Medulla oblongata (tissue), 1 donor: Measurements from ENCODE around the gene CACNA2D2.

Source experiments
- DNase-seq: peaks from one replicate; pipeline ENCODE4 v3.0.0-alpha.2; 2015; ENCODE audit errors: extremely low spot score

CACNA2D2 gene

DNA sequence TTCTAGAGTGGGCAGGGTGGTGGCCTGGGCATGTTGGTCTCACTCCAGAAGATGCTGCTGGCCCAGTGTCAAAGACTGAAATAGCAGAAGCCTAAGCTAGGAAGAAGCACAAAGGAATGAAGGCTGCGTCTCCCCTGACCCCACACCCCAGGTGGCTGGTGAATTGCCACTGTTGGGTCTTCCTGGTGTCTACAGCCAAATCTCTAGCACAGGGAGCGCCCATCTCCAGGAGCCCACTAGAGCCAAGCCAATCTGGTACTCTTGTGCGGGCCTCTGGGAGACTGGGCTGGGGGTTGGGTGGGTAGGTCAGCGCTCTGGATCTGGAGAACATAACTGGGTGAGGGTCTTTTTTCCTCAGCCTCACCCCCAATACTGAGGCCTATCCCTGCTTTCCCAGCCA, 176.3 kb downstream of the CACNA2D2 start:
- no peak for DNase-seq

DNA sequence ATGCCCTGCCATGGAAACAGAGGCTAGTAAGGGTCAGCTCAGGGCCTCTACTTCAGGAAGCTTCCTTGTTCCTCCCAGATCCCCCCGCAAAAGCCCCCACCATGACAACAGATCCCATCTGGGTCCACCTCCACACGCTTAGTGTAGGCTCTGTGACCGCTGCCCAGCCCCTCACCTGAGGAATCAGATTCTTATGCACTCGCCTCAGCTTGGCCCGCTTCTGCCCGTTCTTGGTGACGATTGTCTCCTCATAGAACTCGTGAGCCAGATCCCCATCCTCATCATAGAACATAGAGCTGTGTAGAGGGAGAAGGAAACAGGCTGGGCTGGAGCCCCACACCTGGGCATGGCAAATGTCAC, 177.3 kb downstream of the CACNA2D2 start:
- DNase-seq, result no peak

DNA sequence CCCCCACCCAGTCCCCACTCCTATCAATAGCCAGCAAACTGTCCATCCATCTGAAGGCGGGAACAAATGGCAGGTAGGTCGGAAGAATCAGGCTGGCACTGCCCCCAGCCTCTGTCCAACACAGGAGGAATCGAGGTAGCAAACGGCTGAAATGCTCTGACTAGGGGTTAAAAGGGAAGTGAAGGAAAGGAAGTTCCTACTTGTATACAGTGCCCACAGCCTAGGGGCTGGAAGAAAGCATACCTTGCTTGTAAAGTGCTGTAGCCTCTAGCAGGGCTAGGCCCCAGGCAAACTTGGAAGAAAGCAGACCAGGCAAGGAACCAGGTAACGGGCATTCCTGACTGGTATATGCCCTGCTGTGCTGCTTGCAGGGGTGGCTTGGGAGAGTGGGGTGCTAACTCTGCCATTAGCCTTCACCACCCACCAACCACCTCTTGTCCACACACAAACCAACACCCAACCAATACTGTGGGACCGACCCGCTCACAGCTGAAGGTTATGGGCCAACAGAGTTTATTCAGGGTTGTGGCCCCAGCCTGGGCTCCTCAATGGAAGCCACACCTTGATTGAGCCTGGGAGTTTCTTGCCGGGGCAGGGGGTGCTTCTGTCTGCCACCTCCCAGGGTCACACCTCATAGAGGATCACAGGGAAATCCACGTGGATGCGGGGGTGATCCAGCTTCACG, 177.8 kb downstream of the CACNA2D2 start:
- DNase-seq, result no peak

DNA sequence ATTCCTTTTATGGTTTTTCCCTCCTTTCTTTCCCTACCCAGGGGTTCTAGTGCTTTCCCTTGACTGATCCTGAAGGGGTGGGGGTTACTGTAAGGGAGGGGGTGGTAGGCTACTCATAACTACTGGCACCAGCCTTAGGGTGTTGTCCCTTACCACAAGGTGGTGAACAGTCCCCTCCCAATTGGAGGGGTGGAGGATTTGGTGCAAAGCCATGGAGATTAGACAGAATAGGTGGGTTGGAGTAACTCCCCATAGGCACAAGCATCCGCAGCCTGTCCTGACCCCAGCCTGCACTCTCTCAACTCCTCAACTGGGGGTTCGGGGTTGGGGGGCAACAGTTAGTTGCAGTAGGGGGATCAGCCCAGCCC, 178.3 kb downstream of the CACNA2D2 start:
- DNase-seq, result no peak

DNA sequence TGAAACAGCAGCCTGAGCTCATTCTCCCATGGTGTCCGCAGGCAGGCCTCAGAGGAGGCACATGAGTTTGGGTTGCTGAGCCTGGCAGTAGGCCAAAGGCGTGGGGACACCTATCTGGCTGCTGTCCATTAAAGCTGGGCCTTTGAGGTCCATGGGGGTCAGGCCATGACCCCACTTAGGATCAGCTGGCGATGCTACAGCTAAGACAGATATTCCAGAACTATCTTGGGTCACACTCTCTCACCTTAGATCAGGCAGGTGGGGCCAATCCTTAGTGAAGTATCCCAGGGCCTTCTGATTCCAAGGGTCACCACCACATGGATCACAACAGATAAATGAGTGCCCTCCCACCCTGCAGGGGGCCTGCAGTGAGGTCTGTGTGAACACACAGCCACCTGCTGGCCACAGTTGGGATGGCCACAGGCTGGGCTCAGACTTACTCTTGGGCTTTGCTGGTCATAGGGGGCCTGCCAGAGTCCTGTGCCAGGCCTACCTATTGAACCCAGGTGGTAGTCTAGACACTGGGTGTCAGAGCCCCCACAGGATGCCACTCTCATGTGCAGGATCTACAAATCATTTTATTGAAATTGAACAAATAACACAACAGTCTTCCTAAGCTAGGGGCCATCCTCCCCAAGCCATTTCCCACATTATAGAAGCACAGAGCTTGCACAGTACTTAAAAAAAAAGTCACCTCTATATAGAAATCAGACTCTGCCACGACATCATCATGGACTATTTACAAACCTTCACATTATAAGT, 178.9 kb downstream of the CACNA2D2 start:
- DNase-seq, result peak; percentile 81

DNA sequence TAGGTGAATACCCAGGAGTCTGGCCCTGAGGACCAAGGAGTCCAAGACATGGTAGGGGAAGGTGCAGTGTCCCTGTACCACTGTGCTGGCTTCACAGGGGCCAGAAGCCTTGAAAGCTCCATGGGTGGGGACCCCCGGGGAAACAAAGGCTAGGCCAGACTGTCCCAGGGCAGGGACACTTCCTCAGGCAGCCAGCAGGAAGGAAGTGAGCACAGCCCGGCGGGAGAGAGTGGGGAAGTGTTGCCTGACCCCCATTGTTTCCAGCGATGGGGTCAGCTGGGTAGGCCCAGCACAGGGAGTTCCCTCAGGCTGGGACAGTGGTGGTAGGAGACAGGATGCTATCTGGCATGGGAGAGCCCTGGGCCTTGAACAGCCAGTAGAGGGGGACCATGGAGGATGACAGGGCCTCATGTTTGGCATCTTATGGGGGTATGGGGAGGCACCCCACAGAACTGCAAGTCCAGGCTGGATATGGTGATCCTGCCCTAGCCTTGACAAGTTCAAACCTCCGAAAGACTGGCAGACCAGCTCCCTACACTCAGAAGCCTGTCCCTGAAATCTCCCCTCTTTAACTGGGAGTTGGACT, 179.7 kb downstream of the CACNA2D2 start:
- no peak for DNase-seq

DNA sequence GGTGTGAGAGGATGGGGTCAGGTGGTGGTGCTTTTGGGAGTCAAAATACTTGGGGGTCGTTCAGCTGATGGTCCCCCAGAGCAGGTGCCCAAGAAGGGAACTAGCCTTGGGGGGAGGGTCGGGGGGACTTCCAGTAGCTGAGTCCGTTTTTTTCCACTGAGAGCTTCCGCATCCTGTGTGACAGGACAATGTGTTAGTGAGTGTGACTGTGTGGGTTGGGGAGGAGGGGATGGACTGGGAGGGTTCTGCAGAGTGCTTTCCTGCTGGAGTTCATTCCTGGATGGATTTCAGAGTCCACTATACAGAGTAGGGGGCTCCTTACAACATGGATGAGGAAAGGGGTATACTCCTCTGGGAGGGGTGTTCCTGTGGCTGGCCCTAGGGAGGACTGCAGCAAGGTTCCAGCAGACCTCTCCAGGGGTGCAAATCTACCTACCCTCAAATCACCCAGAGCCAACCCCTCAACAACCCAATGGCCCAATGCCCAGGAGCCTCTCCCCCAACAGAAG, 180.3 kb downstream of the CACNA2D2 start:
- DNase-seq, result no peak

DNA sequence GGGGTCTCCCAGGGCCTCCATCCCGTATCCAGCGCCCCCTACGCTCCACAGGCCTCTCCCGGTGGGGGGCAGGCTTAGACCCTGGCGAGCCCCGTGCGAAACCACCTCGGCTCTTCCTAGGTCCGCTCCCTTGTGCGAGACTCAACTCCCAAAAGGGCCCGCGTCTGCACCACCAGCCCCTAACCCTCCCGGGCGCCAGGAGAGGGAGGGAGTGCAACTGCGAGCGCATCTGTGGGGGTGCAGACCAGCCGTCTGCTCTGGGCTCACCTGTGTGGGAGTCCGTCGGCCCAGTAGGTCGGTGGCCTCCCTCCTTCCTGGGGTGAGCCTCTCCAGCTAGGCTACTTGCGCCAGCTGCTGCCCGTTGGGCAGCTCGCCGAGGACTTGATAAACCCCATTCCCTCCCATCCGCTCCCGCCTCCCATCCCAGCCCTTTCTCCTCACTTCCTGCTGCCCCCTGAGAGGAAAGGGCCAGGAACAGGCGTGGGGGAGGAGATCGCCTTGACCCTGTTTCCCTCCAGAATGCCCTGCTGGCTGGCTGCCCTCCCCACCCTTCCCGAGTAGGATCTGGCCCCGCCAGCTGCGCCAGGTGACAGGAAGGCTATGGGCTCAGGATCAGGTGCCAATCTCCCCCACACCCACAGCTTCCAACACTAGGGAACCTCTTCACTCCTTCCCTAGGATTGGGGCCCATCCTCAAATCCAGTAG, 180.9 kb downstream of the CACNA2D2 start, which contains the start of gene HYAL2:
TSS of gene HYAL2 (minus strand) at position 360 of the 706 bp plus-strand sequence. CDS start 2,256 bp downstream, outside the sequence.
- DNase-seq, result no peak

DNA sequence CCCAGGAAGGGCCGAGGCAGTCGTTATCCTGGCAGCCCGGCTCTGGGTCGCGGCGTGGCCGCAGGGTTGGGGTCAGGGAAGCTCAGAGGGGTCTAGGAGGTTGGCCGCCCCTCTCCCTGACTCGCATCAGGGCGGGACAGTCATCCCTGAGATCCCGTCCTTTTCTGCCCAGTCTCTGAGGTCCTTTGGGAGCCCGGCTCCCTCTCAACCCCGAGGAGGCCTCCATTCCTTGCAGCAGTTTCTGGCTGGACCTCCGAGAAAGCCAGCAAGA, 181.4 kb downstream of the CACNA2D2 start:
- no peak for DNase-seq

DNA sequence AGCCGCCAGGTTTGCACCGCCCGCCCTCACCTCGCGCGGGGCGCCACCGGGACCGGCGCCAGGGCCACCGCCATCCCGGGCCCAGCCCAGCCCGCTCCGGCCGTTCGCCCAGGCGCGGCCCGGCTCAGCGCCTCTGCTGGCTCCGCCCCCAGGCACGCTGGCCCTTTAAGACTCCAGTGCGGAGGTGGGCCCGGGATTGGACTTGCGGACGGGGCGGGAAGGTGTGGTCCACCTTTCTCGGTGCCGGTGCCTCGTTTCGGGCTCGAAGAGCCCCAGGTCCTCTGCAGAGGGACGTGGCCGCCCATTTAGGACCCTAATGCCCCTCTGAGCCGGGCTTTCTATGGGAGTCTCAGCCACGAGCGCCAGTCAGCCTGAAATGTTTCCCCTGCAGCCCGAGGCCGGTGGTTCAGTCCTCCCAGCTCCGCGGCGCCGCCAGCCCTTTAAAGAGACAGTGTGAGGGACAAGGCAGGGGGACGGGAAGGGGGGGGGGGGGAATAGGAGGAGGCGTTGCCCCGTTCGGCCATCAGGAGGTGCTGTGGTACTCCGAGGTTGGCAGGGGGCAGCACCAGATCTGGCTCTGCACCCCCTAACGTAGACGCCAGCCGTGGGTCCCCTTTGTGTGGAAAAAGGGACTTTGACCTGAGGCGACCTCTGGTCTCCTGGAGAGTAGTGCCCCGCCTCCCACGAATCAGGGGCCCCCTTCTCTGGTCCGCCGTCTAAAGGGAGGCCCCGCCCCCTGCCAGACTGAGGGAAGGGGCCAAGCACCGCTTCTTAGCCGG, 181.9 kb downstream of the CACNA2D2 start:
- peak; percentile 90 for DNase-seq

DNA sequence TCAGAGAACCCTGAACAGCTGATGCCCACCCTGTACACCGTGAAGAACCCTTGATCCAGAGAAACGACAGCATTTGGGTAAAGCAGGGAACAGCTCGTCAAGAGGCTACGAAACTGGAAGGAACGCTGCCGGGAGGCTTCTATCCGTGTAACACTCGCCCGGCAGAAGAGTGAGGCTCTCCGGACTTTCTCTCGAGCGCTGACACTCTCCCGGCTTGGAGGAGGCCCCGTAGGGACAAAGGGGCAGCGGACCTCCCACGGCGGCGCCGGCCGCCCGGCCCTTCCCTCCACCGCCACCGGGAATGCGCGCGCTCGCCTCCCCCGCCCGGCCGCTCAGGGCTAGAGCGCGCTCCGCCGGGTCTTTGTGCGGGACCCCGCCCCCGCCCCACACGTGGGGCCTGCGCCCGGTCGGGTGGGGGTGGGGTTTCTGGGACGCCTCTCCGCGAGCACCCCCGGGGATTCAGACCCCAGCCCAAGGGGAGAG, 182.5 kb downstream of the CACNA2D2 start:
- peak; percentile 92 for DNase-seq

DNA sequence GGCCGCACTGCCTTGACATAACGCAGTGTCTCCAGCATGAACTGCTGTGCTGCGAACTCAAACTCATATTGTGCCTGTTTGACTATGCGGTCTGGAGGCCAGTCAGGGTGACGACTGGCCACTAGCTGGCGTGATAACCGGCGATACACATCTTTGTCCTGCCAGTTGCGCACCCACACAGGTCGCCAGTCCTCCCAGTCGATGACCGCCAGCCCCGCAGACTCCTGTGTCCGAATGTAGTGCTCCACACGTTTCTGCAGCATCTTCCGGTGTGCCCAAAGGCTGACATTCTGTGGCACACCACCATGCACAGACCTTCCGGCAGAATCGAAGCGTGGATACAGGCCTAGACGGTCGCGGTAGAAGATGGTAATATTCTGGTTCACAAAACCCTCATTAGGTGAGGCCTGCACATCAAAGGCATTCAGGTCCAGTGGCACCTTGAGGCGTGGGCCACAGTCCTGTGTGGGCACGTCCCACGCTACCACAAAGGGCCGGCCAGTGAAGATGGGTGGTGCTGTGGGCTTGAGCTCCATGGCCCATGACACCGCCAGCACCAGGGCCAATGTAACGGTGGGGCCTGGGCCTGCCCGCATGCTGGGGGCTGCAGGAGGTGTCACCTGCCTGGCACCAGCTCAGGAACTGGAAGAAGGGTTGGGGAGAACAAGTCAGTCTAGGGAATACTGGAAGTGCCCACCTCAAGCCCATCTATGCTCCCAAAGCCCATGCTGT, 183.4 kb downstream of the CACNA2D2 start:
- DNase-seq, result no peak

DNA sequence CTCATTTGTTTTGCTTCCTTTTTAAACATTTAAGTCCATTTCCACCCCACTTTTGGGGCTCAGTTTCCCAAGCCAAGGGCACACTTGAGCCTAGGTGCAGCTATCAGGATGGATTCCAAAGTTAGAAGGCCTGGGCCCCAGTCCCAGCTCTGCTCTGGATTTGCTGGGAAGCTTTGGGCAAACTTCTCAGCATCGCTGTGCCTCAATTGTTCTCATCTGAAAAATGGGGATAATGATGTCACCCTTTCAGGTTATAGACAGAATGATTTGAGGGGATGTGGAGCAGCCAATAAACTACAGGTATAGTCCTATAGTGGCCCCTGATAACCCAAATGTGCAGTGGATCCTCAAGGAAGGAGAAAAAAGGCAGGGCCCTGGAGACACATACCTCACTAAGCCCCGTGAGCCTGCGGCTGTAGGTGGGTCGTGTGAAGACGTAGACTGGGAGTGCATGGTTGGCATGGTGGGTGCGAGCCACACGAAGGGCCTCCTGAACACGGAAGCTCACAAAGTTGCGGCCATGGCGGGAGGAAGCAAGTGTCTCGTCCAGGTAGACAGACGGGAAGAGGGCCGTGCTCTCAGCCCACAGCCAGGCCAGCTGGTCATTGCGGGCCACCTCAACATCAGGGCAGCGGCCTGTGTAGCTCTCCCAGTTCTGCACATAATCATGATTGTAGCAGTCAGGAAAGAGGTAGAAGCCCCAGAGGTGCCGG, 184.1 kb downstream of the CACNA2D2 start:
- no peak for DNase-seq

DNA sequence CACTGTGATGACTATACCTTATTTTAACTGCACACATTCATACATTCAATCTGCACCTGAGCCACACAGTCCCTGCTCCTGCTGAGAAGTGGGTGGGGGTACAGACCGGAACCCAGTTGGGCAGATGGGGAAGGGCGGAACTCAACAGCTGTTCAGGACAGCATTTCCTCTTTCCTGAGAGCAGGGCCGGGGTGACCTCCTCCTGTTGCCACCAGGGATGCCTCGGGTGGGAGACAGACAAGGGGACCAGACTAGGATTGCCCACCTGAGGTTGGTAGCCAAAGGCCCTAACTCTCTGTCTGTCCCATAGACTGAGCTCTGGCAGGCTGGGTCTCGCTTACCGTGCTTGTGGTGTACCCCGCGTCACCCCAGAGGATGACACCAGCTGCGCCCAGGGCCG, 184.8 kb downstream of the CACNA2D2 start:
- DNase-seq, result no peak

DNA sequence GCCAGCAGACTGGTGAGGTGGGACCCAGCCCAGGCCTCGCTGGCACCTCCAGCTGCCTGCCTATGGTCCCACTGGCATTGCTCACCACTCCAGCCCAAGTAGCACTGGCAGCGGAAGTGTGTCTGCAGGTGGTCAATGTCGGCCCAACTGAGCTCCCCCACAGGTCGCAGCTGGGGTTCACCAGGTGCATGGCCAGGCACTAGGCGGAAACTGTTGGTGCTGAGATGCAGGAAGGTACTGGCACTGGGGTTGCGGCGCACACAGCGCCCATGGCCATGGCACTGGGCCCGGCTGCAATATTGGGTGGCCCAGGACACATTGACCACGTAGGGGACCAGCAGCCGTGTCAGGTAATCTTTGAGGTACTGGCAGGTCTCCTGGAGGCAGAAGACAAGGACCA, 185.3 kb downstream of the CACNA2D2 start:
- no peak for DNase-seq

DNA sequence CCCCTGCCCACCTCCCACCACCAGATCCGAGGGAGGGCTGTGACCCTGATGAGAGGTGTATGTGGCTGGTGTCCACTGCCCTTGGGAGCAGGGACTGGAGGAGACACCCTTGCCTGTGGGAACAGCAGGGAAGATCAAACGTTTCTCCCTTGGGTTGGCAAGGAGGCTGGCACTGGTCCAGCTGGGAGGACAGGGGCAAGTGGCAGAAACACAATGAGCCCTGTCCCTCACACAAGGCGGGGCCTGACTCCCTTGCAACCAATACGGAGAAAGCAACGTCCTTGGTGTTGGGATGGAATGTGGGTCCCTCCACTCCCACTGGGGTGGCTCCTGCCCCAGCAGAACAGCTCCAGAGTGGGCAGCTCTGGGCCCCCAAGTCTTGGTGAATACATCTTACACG, 186.1 kb downstream of the CACNA2D2 start:
- DNase-seq, result no peak

DNA sequence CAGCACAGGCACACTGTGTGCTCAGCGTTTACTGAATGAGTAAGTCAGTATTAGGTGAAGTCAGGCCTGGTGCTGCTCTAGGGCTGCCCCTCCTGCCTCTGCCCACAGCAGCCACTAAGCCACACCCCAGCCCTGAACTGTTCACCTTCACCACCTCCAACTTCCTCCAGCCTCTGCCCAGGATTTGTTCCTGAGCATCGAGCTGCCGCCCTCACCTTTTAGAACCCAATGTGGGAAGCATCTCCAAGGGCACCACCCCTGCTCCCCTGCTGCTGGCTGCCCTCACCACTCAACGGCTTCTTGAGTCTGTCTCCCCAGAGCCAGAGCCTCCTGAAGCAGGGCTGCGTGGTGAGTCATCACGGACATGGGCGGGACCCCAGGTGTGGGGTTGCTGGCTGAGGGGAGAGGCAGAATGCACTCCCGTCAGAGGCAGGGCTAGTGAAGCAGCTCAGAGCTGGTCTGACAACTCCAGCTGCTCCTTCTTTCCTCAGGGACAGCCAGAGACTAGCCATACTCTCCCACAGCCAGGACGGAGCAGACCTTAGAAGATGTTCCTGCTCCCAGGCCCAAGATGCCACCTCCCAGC, 186.7 kb downstream of the CACNA2D2 start:
- DNase-seq, result no peak

DNA sequence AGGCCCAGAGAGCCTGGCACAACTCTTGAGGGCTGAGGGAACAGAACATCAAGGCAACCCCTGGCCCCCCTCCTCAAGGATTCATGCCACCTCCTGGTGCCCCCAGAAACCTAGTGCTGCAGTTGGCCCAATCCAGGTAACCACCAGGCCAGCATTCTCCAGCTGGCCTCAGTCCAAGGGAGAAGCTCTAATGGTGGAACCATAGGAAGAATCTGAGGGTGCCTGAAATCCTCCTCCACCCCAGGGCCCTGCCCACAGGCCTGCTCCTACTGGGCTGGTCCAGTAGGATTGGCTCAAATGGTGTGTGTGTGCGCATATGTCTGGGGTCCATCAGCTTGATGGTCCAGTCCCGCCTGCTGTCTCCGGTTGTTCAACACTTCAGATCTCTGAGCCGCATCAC, 188.6 kb downstream of the CACNA2D2 start:
- DNase-seq, result no peak

DNA sequence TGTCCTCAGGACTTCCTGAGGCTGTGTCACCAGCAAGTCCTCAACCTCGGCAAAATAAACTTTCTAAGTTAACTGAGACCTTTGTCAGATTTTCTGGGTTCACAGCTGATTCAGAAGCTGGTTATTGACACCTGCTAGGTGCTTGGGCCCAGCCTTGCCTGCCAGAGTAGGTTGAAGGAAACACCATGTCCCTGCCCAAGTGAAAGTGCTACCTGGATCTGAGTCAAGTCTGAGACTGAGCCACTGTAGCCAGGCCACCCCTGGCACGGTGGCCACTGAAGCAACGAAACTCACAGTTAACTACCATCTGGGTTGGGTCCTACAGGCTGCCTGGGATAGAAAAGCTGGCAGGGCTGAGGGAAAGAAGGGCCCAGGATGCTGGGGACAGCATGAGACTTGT, 189.1 kb downstream of the CACNA2D2 start:
- DNase-seq, result no peak
